HEK293T (cell line): ENCODE results near the gene GRAMD4.

ENCODE experiments used
- ELF4 ChIP-seq: fragments of 450-650 bp; IDR thresholded peaks from 2 replicates; pipeline ENCODE4 v1.6.1; 2017; ENCODE audit warnings: antibody characterized with exemption
- FOXA1 ChIP-seq: fragments of 450-650 bp; IDR thresholded peaks from 2 replicates; pipeline ENCODE4 v1.6.1; 2016; ENCODE audit warnings: mild to moderate bottlenecking
- FOXM1 ChIP-seq: fragments of 450-650 bp; IDR thresholded peaks from 2 replicates; pipeline ENCODE4 v1.6.1; 2017; ENCODE audit warnings: mild to moderate bottlenecking, borderline replicate concordance
- HDGF ChIP-seq: fragments of 450-650 bp; IDR thresholded peaks from 2 replicates; pipeline ENCODE4 v1.6.1; 2017; ENCODE audit warnings: antibody characterized with exemption, borderline replicate concordance
- L3MBTL2 ChIP-seq: fragments of 450-650 bp; conservative IDR thresholded peaks from 2 replicates; pipeline ENCODE4 v1.6.1; 2016; ENCODE audit warnings: mild to moderate bottlenecking
- NFRKB ChIP-seq: fragments of 450-650 bp; IDR thresholded peaks from 2 replicates; pipeline ENCODE4 v1.6.1; 2016; ENCODE audit warnings: mild to moderate bottlenecking, moderate library complexity
- PKNOX1 ChIP-seq: fragments of 450-650 bp; IDR thresholded peaks from 2 replicates; pipeline ENCODE4 v1.6.1; 2016
- SP1 ChIP-seq: fragments of 450-650 bp; IDR thresholded peaks from 2 replicates; pipeline ENCODE4 v1.6.1; 2017
- TARDBP ChIP-seq: fragments of 450-650 bp; IDR thresholded peaks from 2 replicates; pipeline ENCODE4 v1.6.1; 2016
- ZNF384 ChIP-seq: fragments of 450-650 bp; IDR thresholded peaks from 2 replicates; pipeline ENCODE4 v1.6.1; 2016

- TF ChIP-seq FOXM1 (no peak), L3MBTL2 (no peak), ELF4 (no peak), PKNOX1 (no peak), ZNF384 (no peak), SP1 (no peak), HDGF (no peak), TARDBP (no peak), FOXA1 (no peak), NFRKB (no peak)
These were observed 34.2 kb downstream of the GRAMD4 start for GRCh38 chr22:46654426-46654825.
